ENCODE results near the gene CYP26C1. TPM values are rescaled to one million over a fixed set of nuclear protein-coding genes. Genes with fewer than 3 reads are reported as not detected.

The CYP26C1 gene, protein sequence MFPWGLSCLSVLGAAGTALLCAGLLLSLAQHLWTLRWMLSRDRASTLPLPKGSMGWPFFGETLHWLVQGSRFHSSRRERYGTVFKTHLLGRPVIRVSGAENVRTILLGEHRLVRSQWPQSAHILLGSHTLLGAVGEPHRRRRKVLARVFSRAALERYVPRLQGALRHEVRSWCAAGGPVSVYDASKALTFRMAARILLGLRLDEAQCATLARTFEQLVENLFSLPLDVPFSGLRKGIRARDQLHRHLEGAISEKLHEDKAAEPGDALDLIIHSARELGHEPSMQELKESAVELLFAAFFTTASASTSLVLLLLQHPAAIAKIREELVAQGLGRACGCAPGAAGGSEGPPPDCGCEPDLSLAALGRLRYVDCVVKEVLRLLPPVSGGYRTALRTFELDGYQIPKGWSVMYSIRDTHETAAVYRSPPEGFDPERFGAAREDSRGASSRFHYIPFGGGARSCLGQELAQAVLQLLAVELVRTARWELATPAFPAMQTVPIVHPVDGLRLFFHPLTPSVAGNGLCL
- total RNA-seq, result under 1 TPM in 1 of 2 donors, not detected in 1; 0.05 TPM
- long read RNA-seq, result 0 reads

DNA sequence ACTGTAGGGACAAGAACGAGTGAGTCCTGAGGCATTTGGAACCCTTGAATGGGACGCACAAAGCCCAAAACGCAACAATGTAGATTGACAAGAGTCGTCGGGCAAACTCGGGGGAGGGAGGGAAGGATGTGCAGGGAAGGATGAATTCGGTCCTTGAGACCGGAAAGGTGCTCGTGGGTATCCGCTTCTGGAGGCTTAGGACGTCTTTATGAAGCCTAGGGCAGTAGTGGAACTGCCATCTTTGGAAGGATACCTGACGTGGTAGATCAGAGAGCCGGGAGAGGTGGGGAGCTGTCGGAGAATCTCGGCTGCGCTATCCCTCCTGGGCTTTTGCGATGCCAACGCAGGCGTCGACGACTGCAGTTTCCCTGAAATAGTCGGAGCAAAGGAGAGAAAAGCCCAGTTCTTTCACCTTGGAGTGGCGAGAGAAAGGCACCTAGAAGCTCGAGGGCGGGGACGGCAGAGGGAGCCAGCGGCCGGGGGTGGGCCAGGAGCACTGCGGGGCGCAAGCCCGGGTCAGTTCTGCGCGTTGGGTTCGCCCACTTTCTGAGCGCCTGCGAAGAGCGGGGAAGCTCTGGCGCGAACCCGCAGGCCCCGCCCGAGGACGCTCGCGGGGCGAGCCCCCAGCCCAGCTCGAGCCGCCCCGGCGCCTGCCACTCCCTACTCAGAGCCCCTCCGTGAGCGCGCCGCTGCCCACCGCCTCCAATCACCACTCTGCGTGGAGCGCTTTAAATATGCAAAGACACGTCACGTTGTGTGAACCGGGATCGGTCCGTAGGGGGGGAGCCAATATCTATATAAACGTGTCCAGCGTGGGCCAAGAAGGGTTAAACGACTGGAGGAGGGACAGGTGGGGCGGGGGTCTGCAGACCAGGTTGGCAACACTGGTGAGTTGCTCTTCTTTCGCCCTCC is at the start of gene CYP26C1:
TSS of gene CYP26C1 (plus strand) at position 824 of the 912 bp plus-strand sequence. CDS start 466 bp downstream, outside the sequence.
- intact Hi-C loops (cut with DNase I), result no loop called here
- ATAC-seq (no peak), DNase-seq (no peak)

DNA sequence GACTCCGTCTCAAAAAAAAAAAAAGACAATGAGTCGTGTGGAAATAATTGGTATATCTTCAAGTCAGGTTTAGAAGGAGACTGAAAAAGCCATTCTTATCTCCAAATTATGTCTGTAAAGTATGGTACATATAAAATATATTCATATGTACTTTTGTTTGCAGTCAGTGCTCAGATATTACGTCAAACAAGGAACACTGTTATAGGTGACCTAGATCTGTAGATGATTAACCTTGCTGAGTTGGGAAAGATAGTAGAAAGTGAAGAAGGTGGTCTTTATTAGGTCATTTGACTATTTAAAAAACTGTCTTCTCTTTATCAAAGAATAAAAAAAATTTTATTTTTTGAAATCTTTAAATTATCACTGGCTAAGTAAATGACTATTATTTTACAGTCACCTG is 44.9 kb upstream of the CYP26C1 start:
- intact Hi-C loops (cut with DNase I), result no loop called here
- DNase-seq (no peak), ATAC-seq (no peak)

DNA sequence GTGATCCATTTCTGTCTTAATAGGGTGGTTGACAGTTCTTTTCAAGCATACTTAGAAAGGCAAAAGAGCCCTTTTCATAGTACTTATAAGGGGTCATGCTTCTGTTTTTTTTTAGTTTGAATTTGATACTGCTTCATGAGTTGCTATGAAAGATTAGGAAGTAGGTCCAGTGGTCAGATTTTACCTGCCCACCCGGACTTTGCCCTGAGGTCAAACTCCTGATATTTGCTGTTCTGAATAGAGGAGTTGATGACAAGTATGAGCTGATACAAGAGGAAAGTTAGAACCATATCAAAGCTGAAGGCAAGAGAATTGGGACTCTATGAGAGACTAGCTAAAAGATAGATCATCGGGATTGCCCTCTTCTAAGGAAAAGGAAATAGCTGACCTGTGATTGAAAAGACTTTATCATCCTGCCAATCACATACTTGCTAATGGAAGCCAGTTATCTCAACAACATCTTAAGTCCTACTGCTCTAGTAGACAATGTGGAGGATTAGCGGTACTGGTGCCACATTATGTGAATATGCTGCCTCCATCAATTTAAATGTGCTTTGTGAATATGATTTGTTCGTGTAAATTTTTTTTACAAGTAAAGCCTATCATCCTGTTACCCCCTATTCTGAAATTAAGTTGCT is 37.5 kb upstream of the CYP26C1 start:
- ATAC-seq, result no peak
- DNase-seq, result no peak
- intact Hi-C loops (cut with DNase I), result no loop called here

DNA sequence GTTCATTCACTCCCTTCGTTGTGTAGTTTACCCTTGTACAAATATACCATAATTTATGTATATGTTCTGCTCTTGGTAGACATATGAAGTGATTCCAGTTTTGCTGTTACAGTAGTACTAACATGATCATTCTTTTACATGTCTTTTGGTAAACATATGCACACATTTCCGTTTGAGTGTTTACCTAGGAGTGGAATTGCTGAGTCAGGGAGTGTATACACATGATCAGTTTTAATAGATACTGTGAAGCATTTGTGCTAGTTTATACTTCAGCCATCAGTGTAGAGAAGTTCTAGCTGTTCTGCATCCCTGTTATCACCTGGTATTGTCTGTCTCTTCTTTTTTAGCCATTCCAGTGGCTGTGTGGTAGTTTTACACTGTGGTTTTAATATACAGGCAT is 34.5 kb upstream of the CYP26C1 start:
- ATAC-seq (no peak), DNase-seq (no peak)
- intact Hi-C loops (cut with DNase I), result no loop called here

DNA sequence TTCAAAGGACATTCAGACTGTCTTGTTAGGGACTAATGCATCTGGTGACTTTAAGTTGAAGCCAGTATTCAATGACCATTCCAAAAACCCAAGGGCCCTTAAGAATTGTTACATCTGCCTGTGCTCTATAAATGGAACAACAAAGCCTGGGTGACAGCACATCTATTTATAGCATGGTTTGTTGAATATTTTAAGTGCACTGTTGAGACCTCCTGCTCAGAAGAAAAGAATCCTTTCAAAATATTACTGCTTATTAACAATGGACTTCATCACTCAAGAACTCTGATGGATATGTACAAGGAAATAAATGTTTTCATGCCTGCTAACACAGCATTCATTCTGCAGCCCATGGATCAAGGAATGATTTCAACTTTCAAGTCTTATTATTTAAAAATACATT is 33.1 kb upstream of the CYP26C1 start:
- intact Hi-C loops (cut with DNase I), result no loop called here
- ATAC-seq (no peak), DNase-seq (no peak)

DNA sequence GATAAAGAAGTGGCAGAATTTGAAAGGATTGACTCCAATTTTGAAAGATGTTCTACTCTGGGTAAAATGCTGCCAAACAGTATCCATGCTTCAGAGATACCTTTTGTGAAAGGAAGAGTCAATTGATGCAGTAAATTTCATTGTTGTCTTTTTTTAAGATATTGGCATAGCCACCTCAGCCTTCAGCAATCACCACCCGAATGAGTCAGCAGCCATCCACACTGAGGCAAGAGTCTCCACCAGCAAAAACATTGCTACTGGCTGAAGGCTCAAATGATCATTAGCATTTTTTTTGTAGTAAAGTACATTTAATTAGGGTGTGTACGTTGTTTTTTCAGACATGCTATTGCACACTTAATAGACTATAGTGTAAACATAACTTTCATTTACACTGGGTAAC is 31.7 kb upstream of the CYP26C1 start:
- DNase-seq, result no peak
- ATAC-seq, result no peak
- intact Hi-C loops (cut with DNase I), result no loop called here

DNA sequence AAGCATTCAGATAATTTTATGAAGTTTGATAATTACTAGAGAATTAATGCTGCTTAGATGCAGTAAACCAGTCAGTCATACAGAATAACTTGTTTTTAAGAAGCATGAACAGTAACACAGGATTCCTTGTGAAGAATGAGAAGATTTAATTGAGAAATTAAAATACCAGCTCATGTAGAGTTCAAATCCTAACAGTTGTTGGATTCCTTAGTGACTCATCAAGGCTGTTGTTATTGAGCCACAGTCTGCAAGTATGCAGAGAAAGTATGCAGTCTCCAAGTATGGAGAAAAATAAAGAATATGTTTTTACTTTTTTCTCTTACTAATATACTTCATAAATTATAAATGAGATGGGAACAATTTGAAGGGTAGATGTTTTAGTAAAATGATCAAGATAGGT is 30.2 kb upstream of the CYP26C1 start:
- intact Hi-C loops (cut with DNase I), result no loop called here
- no peak for DNase-seq

DNA sequence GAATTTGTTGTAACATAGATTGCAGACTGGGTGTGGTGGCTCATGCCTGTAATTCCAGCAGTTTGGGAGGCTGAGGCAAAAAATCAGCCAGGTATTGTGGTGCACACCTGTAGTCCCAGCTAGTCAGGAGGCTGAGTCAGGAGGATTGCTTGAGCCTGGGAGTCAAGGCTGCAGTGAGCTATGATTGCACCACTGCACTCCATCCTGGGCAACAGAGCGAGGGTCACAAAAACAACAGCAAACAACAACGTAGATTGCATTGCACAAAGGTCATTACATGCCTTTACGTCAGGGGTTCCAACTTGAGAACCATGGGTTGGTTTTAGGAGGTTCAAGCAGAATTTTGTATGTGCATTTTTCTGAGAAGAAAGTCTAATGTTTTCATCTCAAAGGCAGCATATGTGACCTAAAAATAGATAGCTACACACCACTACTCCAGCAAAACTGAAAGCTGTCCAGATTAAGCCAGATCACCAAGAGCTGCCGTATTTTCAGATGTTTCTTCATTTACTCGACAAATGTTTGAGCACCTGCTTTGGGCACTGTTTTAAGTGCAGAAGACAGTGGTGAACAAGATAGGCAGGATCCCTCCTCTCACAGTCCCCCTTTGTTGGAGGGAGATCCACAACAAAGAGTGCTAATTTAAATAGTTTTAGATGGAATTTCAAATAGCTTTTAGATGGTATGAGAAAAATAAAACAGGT is 28.3 kb upstream of the CYP26C1 start:
- intact Hi-C loops (cut with DNase I), result no loop called here
- DNase-seq, result no peak
- no peak for ATAC-seq

More for the DNA sequence above, 30.2 kb upstream of the CYP26C1 start:
- peak in 1 of 2 donors; percentile 70 for ATAC-seq

DNA sequence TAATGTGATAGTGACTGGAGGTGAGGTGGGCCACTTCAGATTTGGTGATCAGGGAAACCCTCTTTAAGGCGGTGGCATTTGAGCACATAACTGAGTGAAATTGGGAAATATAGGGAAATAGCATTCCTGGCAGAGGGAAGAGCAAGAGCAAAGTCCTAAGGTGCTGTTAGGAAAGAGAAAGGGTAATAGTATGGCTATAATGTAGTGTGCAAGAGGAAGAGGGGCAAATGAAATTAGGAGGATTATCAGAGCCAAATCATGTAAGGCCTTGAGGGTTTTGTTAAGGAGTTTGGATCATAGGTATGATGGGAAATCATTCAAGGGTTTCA is 27.8 kb upstream of the CYP26C1 start:
- intact Hi-C loops (cut with DNase I), result no loop called here

DNA sequence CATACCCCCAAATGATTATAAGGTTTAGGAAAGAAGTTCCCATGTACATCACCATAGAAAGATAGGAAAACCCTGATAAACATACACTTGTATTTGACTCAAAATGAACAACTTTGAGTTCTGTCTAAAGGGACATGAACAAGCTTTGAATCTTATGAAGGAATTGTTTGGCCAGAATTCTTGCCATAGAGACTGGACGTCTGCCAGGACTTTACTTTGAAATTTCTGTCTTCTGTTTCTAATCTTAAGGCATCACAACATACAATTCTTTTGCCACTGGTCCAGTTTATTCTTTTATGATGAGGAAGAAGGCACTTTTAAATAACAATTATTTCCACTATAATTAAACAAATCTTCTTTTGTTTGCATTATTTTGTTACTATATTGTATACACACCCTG is 26.2 kb upstream of the CYP26C1 start:
- DNase-seq (no peak), ATAC-seq (no peak)
- intact Hi-C loops (cut with DNase I), result no loop called here

More for the DNA sequence above, 27.8 kb upstream of the CYP26C1 start:
- ATAC-seq (no peak), DNase-seq (no peak)

DNA sequence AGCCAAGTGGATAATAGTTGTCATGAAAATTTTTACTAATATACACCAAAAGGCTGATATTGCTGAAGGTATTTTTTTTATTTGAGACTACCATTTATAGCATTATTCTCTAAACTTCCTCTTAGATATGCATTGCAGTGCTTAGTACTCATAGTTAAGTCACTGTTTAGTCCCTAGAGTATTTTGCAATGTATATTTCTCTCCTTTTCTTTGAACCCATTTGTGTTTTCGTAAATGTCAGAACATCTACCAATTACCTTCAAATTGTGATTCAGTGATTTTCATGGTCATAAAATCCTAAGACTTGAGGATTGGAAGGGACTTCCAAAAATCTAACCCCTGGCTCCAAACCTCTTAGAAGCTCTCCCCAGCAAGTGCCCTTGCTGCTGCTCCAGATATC is 21.5 kb upstream of the CYP26C1 start:
- intact Hi-C loops (cut with DNase I), result no loop called here
- DNase-seq, result no peak
- no peak for ATAC-seq

DNA sequence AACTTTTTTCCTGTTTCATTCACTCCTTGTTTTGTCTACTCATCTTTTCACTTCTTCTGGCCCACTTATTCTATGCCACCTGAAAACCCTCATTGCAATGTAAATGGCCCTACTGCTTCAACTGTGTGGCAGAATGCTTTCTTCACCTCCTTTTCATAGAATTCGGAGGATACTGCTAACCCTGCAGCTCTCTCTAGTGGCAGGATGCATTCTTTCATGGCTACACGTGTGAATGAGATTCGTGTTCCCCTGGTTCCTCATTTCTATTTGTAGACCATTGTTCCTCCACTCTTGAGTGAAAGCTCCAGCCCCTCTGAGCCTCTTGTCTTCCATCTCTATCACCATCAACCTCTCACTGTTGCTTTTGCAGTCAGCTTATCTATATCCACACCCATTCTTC is 20.9 kb upstream of the CYP26C1 start:
- intact Hi-C loops (cut with DNase I), result no loop called here
- DNase-seq (no peak), ATAC-seq (no peak)

DNA sequence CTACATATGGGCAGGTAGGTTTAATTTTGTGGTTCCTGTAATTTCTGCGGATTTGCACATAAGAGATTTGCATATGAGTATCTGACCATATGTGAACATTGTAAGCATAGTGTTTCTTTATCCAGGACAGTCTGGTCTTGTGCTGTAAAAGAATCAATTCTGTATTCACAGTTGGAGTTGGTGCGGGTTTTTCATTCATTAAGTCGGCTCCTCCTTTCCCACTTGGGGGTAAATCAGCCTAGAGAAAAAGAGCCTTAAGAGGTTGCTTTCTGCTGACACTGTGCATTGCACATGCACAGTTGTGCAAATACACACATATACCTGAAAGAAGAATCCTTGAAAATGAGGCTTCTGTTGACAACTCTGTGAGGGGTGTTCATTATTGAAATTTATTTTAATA is 6.1 kb upstream of the CYP26C1 start:
- ATAC-seq, result no peak
- no peak for DNase-seq
- intact Hi-C loops (cut with DNase I), result no loop called here

DNA sequence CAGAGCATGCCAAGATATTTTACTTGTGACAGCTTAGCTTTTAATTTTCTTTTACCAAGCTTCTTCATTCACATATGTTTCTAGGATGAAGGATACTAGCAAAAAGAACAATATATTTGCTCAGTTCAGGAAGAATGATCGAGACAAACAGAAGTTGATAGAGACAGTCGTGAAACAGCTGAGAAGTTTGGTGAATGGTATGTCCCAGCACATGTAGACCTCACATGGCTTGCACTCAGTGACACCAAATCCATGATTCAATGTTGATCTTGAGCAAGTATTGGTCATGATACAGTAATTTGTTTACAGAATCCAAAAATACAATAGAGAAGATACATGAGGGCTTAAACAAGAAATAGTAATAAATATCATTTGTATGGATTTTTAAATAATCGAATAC is 2.5 kb upstream of the CYP26C1 start:
- intact Hi-C loops (cut with DNase I), result no loop called here
- no peak for ATAC-seq
- DNase-seq, result no peak

DNA sequence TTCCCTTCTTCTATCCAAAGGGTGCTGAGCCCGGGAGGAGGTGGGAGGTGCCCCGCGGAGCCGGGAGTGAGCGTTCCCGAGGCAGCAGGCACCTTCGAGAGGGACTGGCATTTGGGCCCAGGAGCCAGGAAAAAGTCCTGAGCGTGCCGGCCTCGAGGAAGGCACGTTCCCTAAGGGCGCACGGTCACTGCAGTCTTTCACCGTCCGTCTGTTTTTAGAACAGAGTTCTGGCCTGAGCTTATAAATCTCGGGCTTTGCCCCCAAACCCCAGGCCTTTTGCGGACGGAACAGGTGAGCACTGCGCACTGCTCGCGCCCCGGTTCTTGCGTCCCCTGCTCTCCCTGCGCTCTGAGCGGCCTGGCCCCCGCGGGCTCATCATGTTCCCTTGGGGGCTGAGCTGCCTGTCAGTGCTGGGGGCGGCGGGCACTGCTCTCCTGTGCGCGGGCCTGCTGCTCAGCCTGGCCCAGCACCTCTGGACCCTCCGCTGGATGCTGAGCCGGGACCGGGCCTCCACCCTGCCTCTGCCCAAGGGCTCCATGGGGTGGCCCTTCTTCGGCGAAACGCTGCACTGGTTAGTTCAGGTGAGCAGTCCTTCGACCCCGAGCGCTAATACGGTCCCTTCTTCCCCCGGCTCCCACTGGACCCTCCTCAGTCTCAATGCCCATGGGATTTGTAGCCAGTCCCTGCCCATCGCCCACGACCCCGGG is 442 bp downstream of the CYP26C1 start:
- intact Hi-C loops (cut with DNase I), result no loop called here
- DNase-seq, result no peak
- ATAC-seq, result peak in 1 of 2 donors; percentile 19

DNA sequence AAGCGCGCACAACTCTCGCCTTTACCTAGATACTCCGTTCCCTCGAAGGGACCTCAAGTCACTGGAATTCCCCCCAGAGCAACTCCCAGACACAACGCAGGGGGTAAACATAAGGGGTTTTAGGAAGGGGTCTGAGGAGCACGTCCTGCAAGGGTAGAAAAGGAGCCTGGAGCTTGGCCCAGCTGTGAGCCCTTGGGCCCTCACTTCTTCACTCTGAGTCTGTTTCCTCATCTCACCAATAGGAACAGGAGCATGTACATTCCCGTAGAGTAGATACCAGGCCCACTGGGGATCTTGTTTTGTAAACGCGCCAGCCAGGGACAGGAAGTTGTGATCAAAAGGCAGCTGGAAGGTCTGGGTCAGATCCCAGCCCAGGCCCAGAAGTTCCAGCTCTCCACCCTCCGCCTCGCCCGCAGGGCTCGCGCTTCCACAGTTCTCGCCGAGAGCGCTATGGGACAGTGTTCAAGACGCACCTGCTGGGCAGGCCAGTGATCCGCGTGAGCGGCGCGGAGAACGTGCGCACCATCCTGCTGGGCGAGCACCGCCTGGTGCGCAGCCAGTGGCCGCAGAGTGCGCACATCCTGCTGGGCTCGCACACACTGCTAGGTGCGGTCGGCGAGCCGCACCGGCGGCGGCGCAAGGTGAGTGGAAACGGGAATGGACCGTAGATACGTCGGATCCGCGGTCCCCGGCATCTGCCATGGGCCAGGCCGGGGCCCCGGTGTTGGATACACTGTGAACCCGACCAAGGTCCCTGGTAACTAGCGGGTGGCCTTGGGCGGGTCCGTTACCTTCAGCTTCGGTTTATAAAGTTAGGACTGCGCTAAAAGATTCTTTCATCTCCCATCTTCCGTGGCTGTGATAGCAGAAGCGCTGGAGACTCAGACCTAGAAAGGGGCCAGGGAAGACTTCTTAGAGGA is 1.3 kb downstream of the CYP26C1 start:
- intact Hi-C loops (cut with DNase I), result no loop called here
- no peak for DNase-seq

DNA sequence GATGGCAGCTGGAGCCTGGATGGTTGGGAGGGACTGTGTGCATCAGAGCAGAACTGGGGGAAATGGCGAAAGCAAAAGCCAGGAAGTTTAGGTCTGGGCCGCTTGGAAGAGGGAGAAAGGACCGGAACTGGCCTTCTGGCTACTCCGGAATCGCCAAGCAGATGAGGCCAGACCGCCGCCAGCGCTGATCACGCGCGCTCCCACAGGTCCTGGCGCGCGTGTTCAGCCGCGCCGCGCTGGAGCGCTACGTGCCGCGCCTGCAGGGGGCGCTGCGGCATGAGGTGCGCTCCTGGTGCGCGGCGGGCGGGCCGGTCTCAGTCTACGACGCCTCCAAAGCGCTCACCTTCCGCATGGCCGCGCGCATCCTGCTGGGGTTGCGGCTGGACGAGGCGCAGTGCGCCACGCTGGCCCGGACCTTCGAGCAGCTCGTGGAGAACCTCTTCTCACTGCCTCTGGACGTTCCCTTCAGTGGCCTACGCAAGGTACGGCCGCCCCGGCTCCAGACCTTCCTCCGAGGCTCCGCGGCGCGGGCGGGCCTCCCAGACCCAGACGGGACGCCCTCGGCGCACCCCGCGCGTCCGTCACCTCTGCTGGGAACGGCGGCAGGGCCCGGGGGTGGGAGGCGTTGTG is 2.0 kb downstream of the CYP26C1 start:
- ATAC-seq (peak; percentile 48 to 61), DNase-seq (no peak)
- intact Hi-C loops (cut with DNase I), result no loop called here

More for the DNA sequence above, 1.3 kb downstream of the CYP26C1 start:
- peak; percentile 14 to 20 for ATAC-seq
